HFFc6 (cell line): ENCODE data around the gene MUC5B. TPM values are rescaled to one million over a fixed set of nuclear protein-coding genes. Genes with fewer than 3 reads are reported as not detected.

Source experiments
- DNase-seq: peaks from one replicate; pipeline ENCODE4 v3.0.0-alpha.2; 2018
- H3K27ac Mint-ChIP-seq: 2 replicates; pipeline ENCODE4 v1.8.0; 2020; ENCODE audit warnings: mild to moderate bottlenecking, mixed read lengths
- H3K27me3 Mint-ChIP-seq: 2 replicates; pipeline ENCODE4 v1.8.0; 2021; ENCODE audit warnings: mild to moderate bottlenecking, moderate library complexity, mixed read lengths; ENCODE audit not compliant: insufficient read depth
- H3K36me3 Mint-ChIP-seq: 2 replicates; pipeline ENCODE4 v1.8.0; 2021; ENCODE audit warnings: low read depth, mixed read lengths
- H3K4me1 Mint-ChIP-seq: 2 replicates; pipeline ENCODE4 v1.8.0; 2020; ENCODE audit warnings: low read depth, mixed read lengths
- H3K4me3 Mint-ChIP-seq: 2 replicates; pipeline ENCODE4 v1.8.0; 2020; ENCODE audit warnings: mild to moderate bottlenecking, moderate library complexity, mixed read lengths
- H3K9me3 Mint-ChIP-seq: 2 replicates; pipeline ENCODE4 v1.8.0; 2020; ENCODE audit warnings: mild to moderate bottlenecking, mixed read lengths
- total RNA-seq, 6 experiments: library from RNA; stranded (reverse); fragmentation: NEBNext Ultra II Directional; extraction: Animal tissue kit (Norgen Biotek cat#: 25700); gene quantifications; 2 replicates in 1 of 6; 3 replicates in 5 of 6; pipeline ENCODE4 v1.2.3, GENCODE V29; 2021
- TF ChIP-seq, protein P1 (sequence below): fragments of 200-600 bp; sonication (generic); IDR thresholded peaks from 2 replicates; pipeline ENCODE4 v1.5.0; 2021; ENCODE audit warnings: antibody characterized with exemption, mild to moderate bottlenecking

Gene MUC5B
- total RNA-seq, 6 experiments from 2014 or later = not detected

GRCh38 chr11:1202776-1203504 lies 19.9 kb upstream of the MUC5B start:
- Mint-ChIP-seq H3K36me3 (no peaks in the 10 kb centered on the region), H3K27me3 (peaks cover 12% of the 10 kb centered on the region), H3K9me3 (no peaks in the 10 kb centered on the region), H3K4me3 (no peak overlapping the region), H3K4me1 (no peaks in the 10 kb centered on the region), H3K27ac (no peak overlapping the region)
- TF ChIP-seq, protein P1, sequence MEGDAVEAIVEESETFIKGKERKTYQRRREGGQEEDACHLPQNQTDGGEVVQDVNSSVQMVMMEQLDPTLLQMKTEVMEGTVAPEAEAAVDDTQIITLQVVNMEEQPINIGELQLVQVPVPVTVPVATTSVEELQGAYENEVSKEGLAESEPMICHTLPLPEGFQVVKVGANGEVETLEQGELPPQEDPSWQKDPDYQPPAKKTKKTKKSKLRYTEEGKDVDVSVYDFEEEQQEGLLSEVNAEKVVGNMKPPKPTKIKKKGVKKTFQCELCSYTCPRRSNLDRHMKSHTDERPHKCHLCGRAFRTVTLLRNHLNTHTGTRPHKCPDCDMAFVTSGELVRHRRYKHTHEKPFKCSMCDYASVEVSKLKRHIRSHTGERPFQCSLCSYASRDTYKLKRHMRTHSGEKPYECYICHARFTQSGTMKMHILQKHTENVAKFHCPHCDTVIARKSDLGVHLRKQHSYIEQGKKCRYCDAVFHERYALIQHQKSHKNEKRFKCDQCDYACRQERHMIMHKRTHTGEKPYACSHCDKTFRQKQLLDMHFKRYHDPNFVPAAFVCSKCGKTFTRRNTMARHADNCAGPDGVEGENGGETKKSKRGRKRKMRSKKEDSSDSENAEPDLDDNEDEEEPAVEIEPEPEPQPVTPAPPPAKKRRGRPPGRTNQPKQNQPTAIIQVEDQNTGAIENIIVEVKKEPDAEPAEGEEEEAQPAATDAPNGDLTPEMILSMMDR = peak; percentile 94
- DNase-seq = no peak

DNA sequence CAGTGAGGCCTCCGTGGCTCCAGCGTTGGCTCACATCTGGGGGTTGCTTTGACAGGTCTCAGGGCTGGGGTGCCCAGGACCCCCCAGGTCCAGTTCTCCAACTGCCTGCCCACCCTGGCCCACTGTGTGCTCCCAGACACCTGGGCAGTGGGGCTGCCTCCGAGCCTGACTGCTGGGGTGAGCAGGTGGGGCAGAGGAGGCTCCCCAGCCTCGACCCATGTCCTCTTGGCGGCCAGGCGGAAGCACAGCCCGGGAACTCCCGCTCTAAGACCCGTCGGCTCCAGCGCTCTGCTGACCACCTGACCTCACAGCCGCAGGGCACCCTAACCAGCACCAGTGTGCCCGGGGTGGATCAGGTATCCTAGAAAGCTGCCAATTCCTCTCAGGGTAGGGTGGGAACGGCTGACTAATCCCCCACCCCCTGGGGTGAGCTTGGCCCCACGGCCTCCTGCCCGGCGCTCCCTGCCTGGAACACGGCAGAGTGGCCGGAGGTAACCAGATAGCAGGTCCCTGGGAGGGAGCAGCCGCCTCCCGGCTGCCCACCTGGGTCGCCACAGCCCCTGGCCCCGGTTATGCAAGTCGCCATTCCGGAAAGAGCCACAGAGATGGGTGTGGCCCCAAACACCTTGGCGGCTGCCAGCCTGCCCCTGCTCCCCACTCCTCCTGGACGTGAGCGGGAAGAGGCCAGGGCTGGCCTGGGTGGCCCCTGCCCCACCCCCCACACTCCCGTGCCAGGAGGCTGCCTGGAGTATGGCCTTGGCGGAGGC lies 19.2 kb upstream of the MUC5B start:
- H3K4me3 Mint-ChIP-seq = no peak overlapping the region
- peaks cover 14% of the 10 kb centered on the region for H3K27me3 Mint-ChIP-seq
- H3K9me3 Mint-ChIP-seq = no peaks in the 10 kb centered on the region
- no peak for DNase-seq
- no peaks in the 10 kb centered on the region for H3K4me1 Mint-ChIP-seq
- TF ChIP-seq, protein P1 = no peak
- no peak overlapping the region for H3K27ac Mint-ChIP-seq
- no peaks in the 10 kb centered on the region for H3K36me3 Mint-ChIP-seq

- Mint-ChIP-seq H3K4me3 (no peak overlapping the region), H3K36me3 (no peaks in the 10 kb centered on the region)
- no peak for DNase-seq
These were observed 18.3 kb upstream of the MUC5B start for GRCh38 chr11:1204381-1205101.

GRCh38 chr11:1205121-1205986 lies 17.5 kb upstream of the MUC5B start:
- Mint-ChIP-seq H3K4me1 (no peaks in the 10 kb centered on the region), H3K27ac (no peak overlapping the region), H3K36me3 (no peaks in the 10 kb centered on the region), H3K4me3 (no peak overlapping the region), H3K27me3 (peaks cover 12% of the 10 kb centered on the region; the same call in 1 of the 2 replicates), H3K9me3 (peaks cover 6% of the 10 kb centered on the region)
- DNase-seq = no peak
- TF ChIP-seq, protein P1 = no peak

More at GRCh38 chr11:1204381-1205101, 18.3 kb upstream of the MUC5B start:
- no peaks in the 10 kb centered on the region for H3K9me3 Mint-ChIP-seq
- TF ChIP-seq, protein P1 = no peak
- no peak overlapping the region for H3K27ac Mint-ChIP-seq
- no peaks in the 10 kb centered on the region for H3K4me1 Mint-ChIP-seq
- H3K27me3 Mint-ChIP-seq = peaks cover 14% of the 10 kb centered on the region

DNA sequence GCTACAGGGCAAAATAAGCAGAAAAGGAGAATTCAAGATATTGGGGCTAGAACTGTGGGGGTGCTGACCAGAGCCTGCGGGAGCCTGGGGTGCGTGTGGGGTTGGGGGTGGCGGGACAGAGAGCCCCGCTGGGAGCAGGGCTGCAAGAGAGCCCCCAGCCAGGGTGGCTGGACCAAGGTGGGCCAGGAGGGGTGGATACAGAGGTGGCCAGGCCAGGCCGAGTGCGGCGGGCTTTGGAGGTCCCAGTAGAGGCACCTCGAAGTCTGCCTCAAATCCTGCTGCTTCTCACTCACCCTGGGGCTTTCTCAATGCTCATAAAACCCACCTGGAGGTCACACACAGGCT lies 16.9 kb upstream of the MUC5B start:
- Mint-ChIP-seq H3K4me1 (no peaks in the 10 kb centered on the region), H3K9me3 (peaks cover 8% of the 10 kb centered on the region), H3K27ac (no peak overlapping the region), H3K36me3 (no peaks in the 10 kb centered on the region), H3K4me3 (no peak overlapping the region), H3K27me3 (peaks cover 14% of the 10 kb centered on the region; the same call in 1 of the 2 replicates)
- no peak for DNase-seq
- TF ChIP-seq, protein P1 = no peak
